Stimulated activated CD8-positive, alpha-beta memory T cell treated with anti-CD3 and anti-CD28 coated beads, Interleukin-15, amount 100 ng/mL, for 4 hours (primary cell): ENCODE data around the gene COG8.
"Not testable (repeated sequence)": the region's sequence is repeated elsewhere in the genome, so short reads cannot be mapped to it uniquely, and the experiment has no call there.

Experiments used
- DNase-seq, 2 donors: peaks; one replicate each; pipeline ENCODE4 v3.0.0-alpha.2; 2020; ENCODE audit warnings: low read depth in 2 of 2

The COG8 gene

GRCh38 chr16:69293401-69293800 is 46.0 kb downstream of the COG8 start:
- DNase-seq = no peak

- DNase-seq = not testable (repeated sequence)
These were observed 47.7 kb downstream of the COG8 start for GRCh38 chr16:69291657-69292056.

- no peak for DNase-seq
These were observed 52.2 kb downstream of the COG8 start for GRCh38 chr16:69286941-69287713.

GRCh38 chr16:69285240-69285639 is 54.1 kb downstream of the COG8 start:
- DNase-seq = no peak

GRCh38 chr16:69283851-69284250 is 55.5 kb downstream of the COG8 start:
- DNase-seq = no peak

- DNase-seq = no peak
These were observed 62.0 kb downstream of the COG8 start for GRCh38 chr16:69277413-69277812.
